Fibroblast of the conjunctiva (primary cell): ENCODE data around the gene BCAR3.

ENCODE experiments used
- DNase-seq: peaks from one replicate; pipeline ENCODE4 v3.0.0-alpha.2; 2010; ENCODE audit warnings: low read depth

Gene BCAR3

DNA sequence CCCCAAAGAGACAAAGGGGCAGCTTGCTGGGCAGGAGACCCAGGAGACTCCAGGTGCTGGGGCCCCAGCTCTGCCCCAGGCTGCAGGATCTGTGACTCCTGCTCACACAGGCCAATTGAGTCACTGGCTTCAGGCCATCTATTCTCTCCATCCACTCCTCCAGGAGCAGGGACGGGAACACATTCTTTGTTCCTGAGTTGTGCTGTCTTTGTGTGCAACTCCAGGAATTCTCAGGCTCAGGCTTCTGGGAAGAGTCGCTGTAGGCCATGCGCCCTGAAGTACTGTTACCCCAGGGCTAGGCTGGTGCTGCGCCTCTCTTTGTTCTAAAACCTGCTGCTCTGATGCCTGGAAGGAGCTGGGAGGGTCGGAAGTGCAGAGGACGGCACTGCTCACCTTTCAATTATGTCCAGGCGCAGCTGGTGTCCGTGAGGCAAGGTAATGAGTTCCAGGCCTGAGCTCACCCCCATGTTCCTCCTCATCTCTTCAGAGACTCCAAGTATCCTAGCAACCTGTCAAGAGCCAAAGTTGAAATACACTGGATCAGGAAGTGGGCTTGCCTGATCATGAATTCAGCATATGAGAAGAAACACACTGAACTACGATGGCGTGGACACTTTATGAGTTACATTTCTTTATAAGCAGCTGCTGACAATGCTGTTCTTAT is 105.9 kb downstream of the BCAR3 start:
- DNase-seq = no peak

- no peak for DNase-seq
These were observed 106.6 kb downstream of the BCAR3 start for GRCh38 chr1:93574991-93575390.

DNA sequence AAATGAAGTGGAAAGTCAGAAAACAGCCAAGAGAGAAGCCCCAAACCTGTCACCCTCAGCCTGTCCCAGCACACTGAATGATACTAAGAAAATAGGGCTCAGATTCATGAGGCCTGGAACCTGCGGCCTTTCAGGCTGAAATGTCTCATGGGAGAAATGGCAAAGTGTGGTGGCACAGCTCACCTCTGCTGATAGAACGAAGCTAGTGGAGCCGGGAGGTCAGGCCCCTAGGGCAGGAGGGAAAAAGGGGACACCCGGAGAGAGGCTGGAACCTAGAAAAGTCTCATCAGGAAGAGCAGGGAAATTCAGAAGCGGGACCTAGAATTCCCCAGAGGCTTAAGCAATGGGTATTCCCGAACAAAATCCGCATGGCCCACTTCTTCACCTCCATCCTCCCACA is 107.1 kb downstream of the BCAR3 start:
- no peak for DNase-seq

- no peak for DNase-seq
These were observed 107.6 kb downstream of the BCAR3 start for GRCh38 chr1:93573940-93574469.

GRCh38 chr1:93571623-93572310 is 109.9 kb downstream of the BCAR3 start:
- no peak for DNase-seq

GRCh38 chr1:93569489-93569888 is 112.1 kb downstream of the BCAR3 start:
- no peak for DNase-seq

DNA sequence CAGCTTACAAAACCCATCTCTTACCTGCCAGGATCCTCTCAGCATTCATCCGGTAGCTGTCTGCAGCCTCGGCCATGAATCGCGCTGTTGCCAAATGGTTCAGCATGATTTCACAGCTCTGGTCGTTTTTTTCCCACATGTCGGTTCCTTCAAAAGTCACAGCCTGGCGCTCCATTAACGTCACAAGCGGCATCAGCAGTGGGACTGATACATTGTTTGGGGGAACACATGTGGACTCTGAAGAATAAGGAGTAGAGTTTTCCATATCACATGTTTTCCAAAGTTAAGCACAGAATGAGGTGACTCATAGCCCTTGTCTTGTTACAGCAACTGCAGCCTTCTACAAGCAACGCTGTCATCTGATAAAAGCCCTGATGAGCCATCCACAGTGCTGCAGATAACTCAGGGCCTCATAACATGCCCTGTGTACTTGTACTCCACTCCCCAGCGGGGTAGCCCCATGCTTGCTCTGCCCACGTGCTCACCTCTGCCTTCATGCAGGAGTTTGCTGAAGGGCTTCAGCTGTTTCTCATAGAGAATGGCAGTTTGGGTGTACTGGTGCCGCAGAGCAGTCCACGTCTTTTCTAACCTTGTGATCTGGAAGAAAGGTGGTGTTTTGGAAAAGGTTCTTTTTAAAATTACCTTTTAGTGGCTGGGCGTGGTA is 114.2 kb downstream of the BCAR3 start:
- DNase-seq = no peak

GRCh38 chr1:93566227-93566626 is 115.4 kb downstream of the BCAR3 start:
- no peak for DNase-seq

DNA sequence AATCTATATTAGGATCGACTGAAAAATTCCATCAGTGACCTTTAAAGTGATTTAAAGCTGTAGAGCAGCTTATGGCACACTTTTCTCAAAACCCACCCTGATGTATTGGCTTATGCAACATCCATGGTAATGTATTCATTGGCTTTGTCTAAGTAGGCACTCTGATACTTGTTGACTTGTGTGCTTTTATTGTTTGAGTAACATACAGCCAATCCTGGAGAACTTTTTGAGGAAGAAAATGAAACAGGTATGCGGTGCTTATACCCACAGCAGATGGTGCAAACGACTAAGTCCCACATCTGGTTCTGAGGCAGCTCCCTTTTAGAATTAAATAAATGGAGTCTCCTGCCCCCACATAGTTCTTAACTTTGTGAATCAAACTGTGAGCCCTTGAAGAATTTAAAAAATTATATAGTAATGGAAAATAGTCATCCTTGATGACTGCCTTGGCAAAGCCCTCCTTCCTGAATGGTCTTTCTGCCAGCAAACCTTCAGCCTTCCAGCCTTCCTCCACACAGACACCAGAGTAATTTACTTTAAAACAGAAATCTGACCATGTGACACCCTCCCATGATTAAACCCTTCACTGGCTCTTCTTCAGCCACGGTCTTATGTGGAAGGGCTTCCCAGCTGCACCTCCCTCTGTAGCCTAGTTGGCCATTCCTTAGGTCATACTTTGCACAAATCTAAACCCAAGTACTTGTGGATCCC is 116.0 kb downstream of the BCAR3 start:
- DNase-seq = no peak

- DNase-seq = no peak
These were observed 121.9 kb downstream of the BCAR3 start for GRCh38 chr1:93559695-93560094.

- DNase-seq = no peak
These were observed 122.6 kb downstream of the BCAR3 start for GRCh38 chr1:93559045-93559444.

GRCh38 chr1:93556291-93556690 is 125.3 kb downstream of the BCAR3 start:
- no peak for DNase-seq

- DNase-seq = no peak
These were observed 126.5 kb downstream of the BCAR3 start for GRCh38 chr1:93554883-93555872.

DNA sequence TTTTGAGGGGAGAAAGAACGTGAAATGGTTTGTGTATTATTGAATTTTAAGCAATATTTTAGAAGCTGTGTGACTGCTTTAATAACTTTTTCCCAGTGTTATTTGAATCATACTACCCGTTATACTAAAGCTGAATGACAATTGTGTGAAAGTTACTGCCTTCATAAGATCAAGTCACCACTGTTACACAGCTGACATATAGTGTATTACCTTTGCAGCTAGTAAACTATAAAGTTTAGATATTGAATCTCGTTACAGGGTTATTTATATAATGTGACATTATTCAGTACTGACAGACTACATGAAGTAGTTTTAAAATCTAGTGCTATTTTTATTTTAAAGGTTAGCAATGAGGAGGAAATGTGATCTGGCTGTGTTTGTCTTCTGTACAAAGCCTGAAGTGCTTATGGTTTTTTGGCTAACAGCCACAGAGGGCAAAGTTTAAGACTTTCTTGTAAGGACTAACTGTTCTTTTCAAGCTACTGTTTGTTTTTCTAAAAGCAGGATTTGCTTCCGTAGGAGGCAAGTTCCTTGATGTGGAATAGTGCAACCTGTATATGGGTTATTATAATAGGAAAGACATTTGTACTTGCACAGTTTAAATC is 127.6 kb downstream of the BCAR3 start:
- peak; percentile 69 for DNase-seq

DNA sequence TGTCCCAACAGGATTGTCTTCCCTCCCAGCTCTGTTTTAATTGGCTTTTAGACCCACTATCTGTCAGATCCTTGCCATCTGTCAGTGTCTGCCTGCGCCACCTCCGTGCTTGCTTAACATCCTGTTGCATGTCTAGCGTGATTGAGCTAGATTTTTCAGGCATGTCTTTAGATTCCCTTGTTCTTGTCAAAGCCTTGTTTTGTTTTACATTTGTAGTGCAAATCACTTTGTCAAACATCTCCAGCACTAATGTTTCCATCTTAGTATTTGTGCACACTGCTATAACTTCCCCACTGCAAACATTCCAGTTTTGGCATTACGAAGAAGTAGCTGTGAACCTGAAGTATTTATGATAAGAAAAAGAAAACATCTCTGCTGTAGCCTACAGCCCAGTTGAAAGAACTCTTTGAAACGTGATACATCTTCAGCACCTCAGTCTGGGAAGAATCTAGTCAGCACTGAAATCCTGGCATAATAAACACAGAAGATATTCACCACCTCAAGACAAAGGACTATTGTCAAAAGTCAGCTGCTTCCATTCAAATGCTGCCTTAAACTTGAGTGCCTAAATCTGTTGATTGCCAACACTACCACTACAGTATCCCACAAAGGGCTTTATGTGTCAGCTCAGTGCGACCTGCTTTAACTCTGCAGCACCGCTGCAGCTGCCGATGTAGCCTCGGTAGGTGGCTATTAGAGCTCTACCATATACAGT is 128.7 kb downstream of the BCAR3 start:
- peak; percentile 40 for DNase-seq

- DNase-seq = no peak
These were observed 131.8 kb downstream of the BCAR3 start for GRCh38 chr1:93549811-93550210.

- no peak for DNase-seq
These were observed 132.5 kb downstream of the BCAR3 start for GRCh38 chr1:93549131-93549530.

GRCh38 chr1:93546162-93546863 is 135.3 kb downstream of the BCAR3 start:
- no peak for DNase-seq

- no peak for DNase-seq
These were observed 139.2 kb downstream of the BCAR3 start for GRCh38 chr1:93542398-93542797.
